KMS-11 (cell line): ENCODE data around the gene AACS.

Experiments used
- H2AFZ ChIP-seq: fragments of 200-600 bp; sonication (generic); 2 replicates; pipeline ENCODE4 v1.6.1; 2016; ENCODE audit warnings: antibody characterized with exemption, mixed run types, low read depth
- H3K27ac ChIP-seq: fragments of 200-600 bp; sonication (generic); 2 replicates; pipeline ENCODE4 v1.6.1; 2016; ENCODE audit warnings: mild to moderate bottlenecking, mixed run types
- H3K27me3 ChIP-seq: fragments of 200-600 bp; sonication (generic); 2 replicates; pipeline ENCODE4 v1.6.1; 2017; ENCODE audit warnings: mild to moderate bottlenecking, low read depth, mixed run types, moderate library complexity; ENCODE audit not compliant: insufficient read depth
- H3K36me3 ChIP-seq: fragments of 200-600 bp; sonication (generic); 2 replicates; pipeline ENCODE4 v1.6.1; 2017; ENCODE audit warnings: mild to moderate bottlenecking, mixed run types; ENCODE audit not compliant: insufficient read depth
- H3K4me1 ChIP-seq: fragments of 200-600 bp; sonication (generic); 2 replicates; pipeline ENCODE4 v1.6.1; 2016; ENCODE audit warnings: mild to moderate bottlenecking, low read depth, mixed run types; ENCODE audit not compliant: poor library complexity, severe bottlenecking
- H3K4me2 ChIP-seq: fragments of 200-600 bp; sonication (generic); 2 replicates; pipeline ENCODE4 v1.7.0; 2016; ENCODE audit warnings: mild to moderate bottlenecking, mixed run types
- H3K4me3 ChIP-seq: fragments of 200-600 bp; sonication (generic); IDR thresholded peaks from 2 replicates; pipeline ENCODE4 v1.6.1; 2017; ENCODE audit warnings: low read depth, low read length, mixed read lengths; ENCODE audit not compliant: insufficient read depth
- H3K79me2 ChIP-seq: fragments of 200-600 bp; sonication (generic); 2 replicates; pipeline ENCODE4 v1.6.1; 2016; ENCODE audit warnings: low read depth, mixed run types; ENCODE audit not compliant: insufficient read depth
- H3K9ac ChIP-seq: fragments of 200-600 bp; sonication (generic); 2 replicates; pipeline ENCODE4 v1.6.1; 2016; ENCODE audit warnings: mild to moderate bottlenecking, mixed run types
- H4K20me1 ChIP-seq: fragments of 200-600 bp; sonication (generic); 2 replicates; pipeline ENCODE4 v1.6.1; 2016; ENCODE audit warnings: mild to moderate bottlenecking, mixed run types; ENCODE audit not compliant: insufficient read depth
- CTCF ChIP-seq: fragments of 200-600 bp; sonication (generic); conservative IDR thresholded peaks from 2 replicates; pipeline ENCODE4 v1.6.1; 2017; ENCODE audit warnings: low read depth, mild to moderate bottlenecking, antibody characterized with exemption, low read length, moderate library complexity, mixed read lengths

Gene AACS

GRCh38 chr12:125124320-125124966 lies 59.2 kb downstream of the AACS start:
- Histone ChIP-seq H3K36me3 (no peaks in the 10 kb centered on the region), H2AFZ (no peak overlapping the region), H3K4me1 (no peaks in the 10 kb centered on the region), H4K20me1 (no peaks in the 10 kb centered on the region), H3K79me2 (no peaks in the 10 kb centered on the region), H3K9ac (no peak overlapping the region), H3K27ac (no peak overlapping the region), H3K4me2 (no peak overlapping the region), H3K4me3 (no peak overlapping the region), H3K27me3 (no peaks in the 10 kb centered on the region)
- TF ChIP-seq CTCF: no peak

GRCh38 chr12:125125271-125125670 lies 60.0 kb downstream of the AACS start:
- no peak overlapping the region for H3K9ac ChIP-seq
- no peak overlapping the region for H2AFZ ChIP-seq
- no peaks in the 10 kb centered on the region for H3K27me3 ChIP-seq
- H3K4me3 ChIP-seq: no peak overlapping the region
- no peak for TF ChIP-seq CTCF
- no peak overlapping the region for H3K27ac ChIP-seq
- no peaks in the 10 kb centered on the region for H3K4me1 ChIP-seq
- H3K36me3 ChIP-seq: no peaks in the 10 kb centered on the region
- H4K20me1 ChIP-seq: no peaks in the 10 kb centered on the region
- no peaks in the 10 kb centered on the region for H3K79me2 ChIP-seq
- H3K4me2 ChIP-seq: no peak overlapping the region

GRCh38 chr12:125128439-125129178 lies 63.4 kb downstream of the AACS start:
- Histone ChIP-seq H3K4me1 (no peaks in the 10 kb centered on the region), H4K20me1 (no peaks in the 10 kb centered on the region), H3K4me2 (no peak overlapping the region), H3K9ac (no peak overlapping the region), H3K27ac (no peak overlapping the region), H3K4me3 (no peak overlapping the region), H3K79me2 (no peaks in the 10 kb centered on the region), H3K36me3 (no peaks in the 10 kb centered on the region), H2AFZ (no peak overlapping the region), H3K27me3 (no peaks in the 10 kb centered on the region)
- no peak for TF ChIP-seq CTCF

- no peak for TF ChIP-seq CTCF
- no peak overlapping the region for H3K27ac ChIP-seq
- no peaks in the 10 kb centered on the region for H3K27me3 ChIP-seq
- H3K4me1 ChIP-seq: no peaks in the 10 kb centered on the region
- H2AFZ ChIP-seq: no peak overlapping the region
- no peaks in the 10 kb centered on the region for H4K20me1 ChIP-seq
- no peak overlapping the region for H3K4me3 ChIP-seq
- no peak overlapping the region for H3K9ac ChIP-seq
- H3K36me3 ChIP-seq: no peaks in the 10 kb centered on the region
- H3K79me2 ChIP-seq: no peaks in the 10 kb centered on the region
- H3K4me2 ChIP-seq: no peak overlapping the region
These were observed 63.9 kb downstream of the AACS start for GRCh38 chr12:125129179-125129571.
